WTC11 (cell line): Measurements from ENCODE around the gene WNT5A. TPM values are rescaled to one million over a fixed set of nuclear protein-coding genes. Genes with fewer than 3 reads are reported as not detected.

Source experiments
- ATAC-seq: fragments of 200-7000 bp; cut with Tn5 transposase; 2 replicates; pipeline ENCODE4 v1.10.0; 2021; ENCODE audit warnings: mild to moderate bottlenecking, moderate library complexity
- CTCF ChIA-PET: fragments of 300-600 bp; sonication (Branson Sonifier 250); formaldehyde crosslinking; loops from one replicate; lab custom pipeline; 2021; ENCODE audit warnings: antibody characterized with exemption; lab: Charles Lee
- POLR2A ChIA-PET: fragments of 350-600 bp; sonication (Branson Sonifier 250); formaldehyde crosslinking; loops from one replicate; lab custom pipeline; 2021; ENCODE audit warnings: antibody characterized with exemption; lab: Charles Lee
- DNase-seq: peaks from one replicate; pipeline ENCODE4 v3.0.0; 2021; ENCODE audit warnings: low spot score
- H3K27ac Mint-ChIP-seq: 2 replicates; pipeline ENCODE4 v1.8.0; 2021; ENCODE audit warnings: mixed read lengths
- H3K27me3 Mint-ChIP-seq: 2 replicates; pipeline ENCODE4 v1.8.0; 2021; ENCODE audit warnings: low read depth, mild to moderate bottlenecking, moderate library complexity, mixed read lengths
- H3K36me3 Mint-ChIP-seq: 2 replicates; pipeline ENCODE4 v1.8.0; 2021; ENCODE audit warnings: mixed read lengths
- H3K4me1 Mint-ChIP-seq: 2 replicates; pipeline ENCODE4 v1.8.0; 2022; ENCODE audit warnings: mixed read lengths
- H3K4me3 Mint-ChIP-seq: 2 replicates; pipeline ENCODE4 v1.8.0; 2021; ENCODE audit warnings: mild to moderate bottlenecking, moderate library complexity, mixed read lengths
- H3K9me3 Mint-ChIP-seq: 2 replicates; pipeline ENCODE4 v1.8.0; 2021; ENCODE audit warnings: mixed read lengths
- ATF3 ChIP-seq: sonication (generic); formaldehyde crosslinking; conservative IDR thresholded peaks from 2 replicates; pipeline ENCODE4 v1.8.1; 2022; ENCODE audit warnings: mild to moderate bottlenecking, missing genetic modification reagents
- CDX4 ChIP-seq: fragments of 250-450 bp; sonication (Bioruptor Pico); IDR thresholded peaks from 2 replicates; pipeline ENCODE4 v1.9.0; 2021; ENCODE audit warnings: moderate library complexity, mild to moderate bottlenecking, inconsistent platforms, borderline replicate concordance
- ELF4 ChIP-seq: sonication (generic); formaldehyde crosslinking; IDR thresholded peaks from 2 replicates; pipeline ENCODE4 v1.8.1; 2022; ENCODE audit warnings: low read depth, mild to moderate bottlenecking, moderate library complexity, missing genetic modification reagents
- ESRRA ChIP-seq: sonication (generic); formaldehyde crosslinking; IDR thresholded peaks from 2 replicates; pipeline ENCODE4 v1.8.1; 2022; ENCODE audit warnings: mild to moderate bottlenecking, missing genetic modification reagents, borderline replicate concordance
- ETV6 ChIP-seq: sonication (generic); formaldehyde crosslinking; IDR thresholded peaks from 2 replicates; pipeline ENCODE4 v1.8.1; 2022; ENCODE audit warnings: mild to moderate bottlenecking, missing genetic modification reagents
- GTF2I ChIP-seq: fragments of 250-450 bp; sonication (Bioruptor Pico); conservative IDR thresholded peaks from 2 replicates; pipeline ENCODE4 v1.4.0; 2021; ENCODE audit warnings: mild to moderate bottlenecking
- JUN ChIP-seq: sonication (generic); formaldehyde crosslinking; IDR thresholded peaks from 2 replicates; pipeline ENCODE4 v1.8.0; 2023; ENCODE audit warnings: mild to moderate bottlenecking, missing genetic modification reagents
- MAX ChIP-seq: sonication (generic); formaldehyde crosslinking; IDR thresholded peaks from 2 replicates; pipeline ENCODE4 v1.8.0; 2022; ENCODE audit warnings: mild to moderate bottlenecking, missing genetic modification reagents
- MLX ChIP-seq: sonication (generic); formaldehyde crosslinking; IDR thresholded peaks from 2 replicates; pipeline ENCODE4 v1.8.1; 2023; ENCODE audit warnings: mild to moderate bottlenecking, missing genetic modification reagents, moderate library complexity
- MYBL2 ChIP-seq: sonication (generic); formaldehyde crosslinking; IDR thresholded peaks from 2 replicates; pipeline ENCODE4 v1.8.1; 2023; ENCODE audit warnings: mild to moderate bottlenecking, moderate library complexity, missing genetic modification reagents
- NFATC4 ChIP-seq: fragments of 250-450 bp; sonication (Bioruptor Pico); IDR thresholded peaks from 2 replicates; pipeline ENCODE4 v1.9.0; 2021; ENCODE audit warnings: mild to moderate bottlenecking
- SMAD4 ChIP-seq: sonication (generic); formaldehyde crosslinking; IDR thresholded peaks from 2 replicates; pipeline ENCODE4 v1.8.0; 2022; ENCODE audit warnings: mild to moderate bottlenecking, missing genetic modification reagents
- SOX15 ChIP-seq: fragments of 250-450 bp; sonication (Bioruptor Pico); IDR thresholded peaks from 2 replicates; pipeline ENCODE4 v1.9.0; 2021; ENCODE audit warnings: mild to moderate bottlenecking
- STAT6 ChIP-seq: sonication (generic); formaldehyde crosslinking; conservative IDR thresholded peaks from 2 replicates; pipeline ENCODE4 v1.8.1; 2023; ENCODE audit warnings: mild to moderate bottlenecking, low read depth, missing genetic modification reagents, moderate library complexity
- TEAD1 ChIP-seq: sonication (generic); formaldehyde crosslinking; IDR thresholded peaks from 2 replicates; pipeline ENCODE4 v1.8.0; 2022; ENCODE audit warnings: mild to moderate bottlenecking, missing genetic modification reagents
- USF1 ChIP-seq: sonication (generic); formaldehyde crosslinking; IDR thresholded peaks from 2 replicates; pipeline ENCODE4 v1.8.0; 2022; ENCODE audit warnings: mild to moderate bottlenecking, missing genetic modification reagents
- USF2 ChIP-seq: sonication (generic); formaldehyde crosslinking; IDR thresholded peaks from 2 replicates; pipeline ENCODE4 v1.8.1; 2023; ENCODE audit warnings: mild to moderate bottlenecking, missing genetic modification reagents, moderate library complexity
- ZNF281 ChIP-seq: sonication (generic); formaldehyde crosslinking; IDR thresholded peaks from 2 replicates; pipeline ENCODE4 v1.8.0; 2023; ENCODE audit warnings: mild to moderate bottlenecking, missing genetic modification reagents
- total RNA-seq: library from RNA; stranded (reverse); gene quantifications from 3 replicates; pipeline ENCODE4 v1.2.3, GENCODE V29; 2021

Gene WNT5A
- total RNA-seq, 1 experiment from 2014 or later = 10.6 TPM

- TF ChIP-seq STAT6 (CRISPR knock-in tag) (no peak), ATF3 (no peak), SMAD4 (no peak), JUN (CRISPR knock-in tag) (no peak)
- TF ChIP-seq, all 79 proteins: peak for 0
Observed at GRCh38 chr3:55500555-55501330, 13.6 kb upstream of the WNT5A start (continued).

GRCh38 chr3:55498520-55498919, 11.4 kb upstream of the WNT5A start:
- ChIA-PET POLR2A (no interaction called here), CTCF (no interaction called here)
- DNase-seq = no peak
- peak; percentile 57 for ATAC-seq
- Mint-ChIP-seq H3K36me3 (no peaks in the 10 kb centered on the region), H3K27me3 (no peaks in the 10 kb centered on the region), H3K4me3 (no peak overlapping the region), H3K9me3 (no peaks in the 10 kb centered on the region), H3K27ac (no peak overlapping the region), H3K4me1 (no peaks in the 10 kb centered on the region)
- TF ChIP-seq USF2 (peak; percentile 77), USF1 (peak; percentile 62), TEAD1 (no peak)

- Mint-ChIP-seq H3K4me1 (no peaks in the 10 kb centered on the region), H3K27ac (no peak overlapping the region), H3K4me3 (no peak overlapping the region), H3K36me3 (no peaks in the 10 kb centered on the region), H3K27me3 (peaks cover 10% of the 10 kb centered on the region)
- DNase-seq = no peak
- ATAC-seq = no peak
- TF ChIP-seq ETV6 (CRISPR knock-in tag) (no peak), ELF4 (CRISPR knock-in tag) (no peak), MYBL2 (CRISPR knock-in tag) (no peak), NFATC4 (no peak), SOX15 (CRISPR knock-in tag) (no peak), GTF2I (CRISPR knock-in tag) (no peak), ZNF281 (CRISPR knock-in tag) (no peak), ESRRA (CRISPR knock-in tag) (no peak), MLX (CRISPR knock-in tag) (no peak), MAX (CRISPR knock-in tag) (no peak), USF2 (no peak), CDX4 (CRISPR knock-in tag) (no peak), JUN (CRISPR knock-in tag) (no peak)
- TF ChIP-seq, all 79 proteins: peak for 0
- ChIA-PET POLR2A (no interaction called here), CTCF (no interaction called here)
- H3K9me3 Mint-ChIP-seq = no peaks in the 10 kb centered on the region
Observed at GRCh38 chr3:55497250-55497649, 10.1 kb upstream of the WNT5A start.
